SW480 (cell line): ENCODE data around the gene TRPV5.

ENCODE experiments used
- DNase-seq: peaks from one replicate; pipeline ENCODE4 v3.0.0-alpha.2; 2016; ENCODE audit warnings: low spot score

TRPV5 gene

DNA sequence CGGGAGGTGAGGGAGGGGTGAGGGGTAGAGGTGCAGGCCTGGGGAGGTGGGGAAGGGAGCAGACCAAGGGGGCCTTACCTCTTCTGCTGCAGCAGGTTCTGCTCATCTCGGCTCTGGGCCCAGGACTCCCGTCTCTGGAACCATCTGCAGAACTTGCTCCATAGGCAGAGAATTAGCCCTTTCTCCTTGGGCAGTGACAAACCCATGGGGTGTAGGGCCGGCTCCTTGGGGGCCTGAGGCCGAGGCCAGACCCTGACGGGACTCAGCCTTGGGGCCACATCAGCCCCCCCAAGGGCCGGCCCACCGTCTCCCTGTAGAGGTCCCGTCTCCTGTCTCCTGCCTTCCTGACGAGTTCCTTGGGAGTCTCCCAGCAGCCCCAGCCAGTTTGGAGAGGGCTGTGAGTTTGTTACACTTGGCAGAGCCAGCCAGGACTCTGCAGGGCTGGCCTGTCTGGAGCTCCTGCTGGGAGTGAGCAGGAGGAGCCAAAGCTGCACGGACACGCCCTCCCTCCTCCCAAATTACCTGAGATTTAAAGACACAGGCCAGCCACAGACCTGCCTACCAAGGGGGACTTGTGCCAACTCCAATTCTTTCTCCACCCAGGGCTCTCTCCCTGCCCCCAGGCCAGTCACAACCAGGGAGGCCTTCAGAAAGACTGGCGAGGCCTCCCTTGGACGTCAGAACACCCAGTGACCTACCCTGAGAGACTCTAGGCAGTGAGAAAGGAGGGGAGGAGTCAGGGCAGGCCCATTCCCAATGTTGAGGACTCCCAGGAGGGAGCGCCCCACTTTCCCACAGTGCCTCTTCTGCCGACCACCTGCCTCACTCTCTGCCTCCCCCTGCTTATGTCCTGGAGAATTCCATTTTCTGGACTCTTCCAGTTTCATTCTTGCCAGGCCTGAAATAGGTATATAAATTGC, 48.0 kb downstream of the TRPV5 start, which contains the start of gene TRPV6:
TRPV6 (minus strand) TSS at position 435 of the 920 bp plus-strand sequence.
- DNase-seq, result peak; percentile 71

DNA sequence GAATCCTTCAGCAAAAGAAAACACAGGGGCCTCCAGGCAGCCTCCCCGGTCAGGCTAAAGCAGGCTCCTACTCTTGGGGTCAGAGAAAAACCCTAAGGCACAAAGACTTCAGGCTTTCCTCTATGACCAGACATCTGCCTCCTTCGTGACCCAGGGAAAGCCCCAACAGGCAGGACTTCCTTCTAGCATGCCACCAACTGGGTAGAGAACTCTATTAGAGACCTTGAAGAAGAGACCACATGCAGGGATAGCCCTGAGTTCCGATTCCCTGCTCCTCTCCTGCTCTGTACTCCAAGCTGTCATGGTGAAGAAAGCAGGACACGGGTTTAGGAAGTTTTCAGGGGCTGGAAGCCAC, 49.3 kb downstream of the TRPV5 start:
- DNase-seq, result no peak

DNA sequence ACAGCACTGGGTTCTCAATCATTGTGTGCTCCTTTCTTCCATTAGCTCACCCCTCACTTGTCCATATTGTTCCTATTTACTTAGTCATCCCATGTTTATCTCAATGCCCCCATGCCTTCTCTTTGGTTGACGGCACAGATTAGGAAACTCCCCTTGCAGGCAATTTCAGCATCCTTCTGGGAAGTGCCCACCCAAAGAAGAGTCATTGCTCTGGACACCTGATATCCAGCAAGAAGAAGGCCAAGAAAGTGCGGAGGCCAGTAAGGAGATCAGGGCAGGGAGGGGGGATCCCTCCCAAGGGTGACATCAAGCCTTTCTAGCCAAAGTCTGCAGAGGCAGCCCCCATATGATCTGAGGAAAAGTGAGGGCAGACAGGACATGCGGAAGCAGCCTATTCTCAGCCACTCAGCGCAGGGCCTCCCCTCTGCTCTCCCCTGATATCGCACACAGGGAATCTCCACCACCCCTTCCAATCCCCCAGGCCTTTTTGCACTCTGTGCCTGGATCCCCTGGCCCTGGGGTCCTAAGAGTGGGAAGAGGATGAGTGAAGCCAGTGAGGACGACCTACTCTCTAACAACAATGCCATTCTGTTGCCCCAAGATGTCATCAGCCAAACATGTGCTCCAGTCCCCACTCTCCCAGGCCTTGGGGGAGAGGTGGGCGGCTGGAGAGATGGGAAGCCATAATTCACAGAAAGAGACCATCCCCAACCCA, 49.8 kb downstream of the TRPV5 start:
- DNase-seq, result peak; percentile 39

DNA sequence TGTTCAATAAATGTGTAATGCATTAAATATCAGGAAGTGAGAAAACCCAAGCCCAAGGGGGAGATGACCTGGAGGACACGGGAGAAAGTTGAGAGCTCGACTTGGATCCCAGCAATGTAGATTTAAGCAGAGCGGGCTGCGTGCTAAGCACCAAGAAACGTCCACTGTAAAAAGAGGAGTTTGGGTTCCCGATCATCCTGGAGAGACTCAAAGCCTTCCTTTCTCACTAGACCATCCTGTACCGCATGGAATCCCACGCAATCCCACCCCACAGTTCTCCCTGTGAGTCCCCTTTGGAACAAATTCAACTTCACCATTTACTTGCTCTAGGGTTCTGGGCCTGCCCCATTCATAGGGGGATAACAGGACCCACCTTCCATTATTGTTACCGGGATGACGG, 50.4 kb downstream of the TRPV5 start:
- no peak for DNase-seq

DNA sequence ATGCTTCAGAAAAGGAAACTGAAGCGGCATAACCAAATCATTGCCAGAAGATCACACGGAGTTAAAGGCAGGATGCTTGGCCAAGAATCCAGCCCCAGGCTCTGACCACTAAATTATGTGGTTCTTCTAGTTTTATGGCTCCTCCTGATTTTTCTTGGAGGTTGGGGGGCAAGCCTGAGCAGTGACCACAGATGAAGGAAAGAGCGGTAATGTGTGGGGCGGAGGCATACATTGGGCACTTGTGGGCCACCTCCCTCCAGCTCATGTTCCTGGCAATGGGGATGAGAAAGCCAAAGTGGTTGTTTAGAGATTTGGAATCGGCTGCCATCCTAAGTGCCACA, 51.2 kb downstream of the TRPV5 start:
- DNase-seq, result no peak

DNA sequence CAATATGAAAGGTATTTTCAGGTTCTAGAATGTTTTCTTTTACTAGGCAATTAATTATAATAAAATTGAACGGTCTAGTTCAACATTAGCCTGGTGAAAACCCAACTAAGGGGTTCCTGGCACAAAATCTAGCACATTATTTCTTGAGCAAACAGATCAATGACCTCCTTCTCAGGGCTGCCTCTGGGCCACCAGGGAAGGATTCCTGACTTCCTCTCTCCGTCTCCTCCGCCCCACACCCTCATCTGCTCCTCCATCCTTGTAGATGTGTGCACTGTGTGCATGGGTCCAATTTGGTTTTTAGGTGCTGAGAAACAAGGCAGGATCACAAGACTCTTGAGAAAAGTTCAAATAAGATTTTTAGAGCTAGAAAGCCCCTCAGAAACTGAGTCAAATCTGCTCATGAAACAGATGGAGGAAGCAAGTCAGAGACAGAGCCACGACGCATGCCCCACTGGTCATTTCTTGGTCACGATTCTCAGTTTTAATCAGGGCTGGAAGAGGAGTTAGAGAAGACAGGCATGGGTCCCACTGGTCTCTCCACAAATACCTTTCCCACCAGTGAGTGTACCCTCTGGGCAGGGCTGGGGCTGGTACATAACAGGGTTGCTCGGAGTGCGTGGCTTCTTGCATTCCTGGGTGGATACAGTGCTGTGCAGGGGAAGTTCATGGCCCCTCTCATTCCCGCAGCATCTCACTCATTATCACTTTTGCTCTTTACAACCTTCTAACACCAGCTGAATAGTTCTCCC, 51.8 kb downstream of the TRPV5 start:
- DNase-seq, result no peak

DNA sequence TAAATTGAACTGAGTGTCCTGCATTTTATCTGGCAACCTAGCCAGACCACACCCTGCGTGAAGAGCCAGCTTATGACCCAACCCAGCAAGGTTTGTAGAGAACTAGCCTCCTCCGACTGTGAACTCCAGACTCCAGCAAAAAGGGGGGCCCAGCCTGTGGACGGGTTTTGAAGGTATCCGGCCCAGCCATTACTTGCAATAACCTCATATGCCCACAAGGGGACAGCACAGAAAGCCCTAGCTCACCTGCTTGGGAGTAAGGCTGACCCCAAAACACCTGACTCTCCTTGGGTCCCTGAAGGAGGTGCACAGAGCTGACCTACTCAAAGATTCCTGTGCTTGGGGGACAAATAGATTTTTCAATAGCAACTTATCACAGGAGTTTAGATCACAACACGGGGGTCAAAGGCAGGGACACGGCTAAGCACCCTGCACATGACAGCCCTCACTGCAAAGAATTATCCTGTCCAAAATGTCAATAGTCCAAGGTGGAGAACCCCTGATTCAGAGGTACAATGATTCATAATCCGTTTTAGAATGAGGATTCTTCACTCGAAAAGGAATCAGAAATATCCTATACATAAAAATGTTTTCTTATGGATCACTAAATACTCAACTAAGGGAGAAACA, 52.6 kb downstream of the TRPV5 start:
- DNase-seq, result no peak

DNA sequence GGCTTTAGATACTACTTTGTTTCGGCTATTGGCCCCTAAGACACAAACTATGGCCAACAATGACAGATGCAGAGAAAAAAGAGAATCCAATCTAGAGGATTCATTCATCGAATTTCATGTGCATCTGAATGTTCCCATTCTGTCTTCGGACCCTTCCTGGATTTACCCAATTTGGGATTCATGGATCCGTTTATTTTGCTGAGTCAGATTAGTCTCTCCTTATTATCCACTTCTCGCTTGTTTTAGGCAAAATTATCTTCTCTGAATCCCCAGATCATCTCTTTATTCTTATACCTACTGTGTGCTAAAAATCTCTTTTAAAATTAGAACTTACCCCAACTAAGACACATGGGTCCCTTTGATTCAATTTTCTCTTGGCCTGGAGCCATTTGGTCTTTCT, 54.5 kb downstream of the TRPV5 start:
- DNase-seq, result no peak

DNA sequence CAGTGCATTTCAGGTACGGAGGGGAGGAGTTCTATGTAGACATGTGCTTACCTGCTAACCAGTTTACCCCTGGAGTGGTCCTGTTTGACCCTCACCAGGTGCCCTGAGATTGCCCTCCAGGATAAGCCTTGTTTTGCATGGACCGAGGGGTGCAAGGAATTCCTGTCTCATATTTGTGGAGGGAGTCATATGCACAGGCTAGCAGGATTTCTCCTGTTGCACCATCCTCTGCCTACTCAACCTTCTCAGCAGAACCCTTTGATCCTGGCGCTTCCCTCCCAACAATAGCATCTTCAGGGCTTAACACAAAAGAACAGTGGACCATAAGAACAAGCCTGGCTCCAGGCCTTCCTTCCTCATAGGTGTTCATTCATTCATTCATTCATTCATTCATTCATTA, 55.2 kb downstream of the TRPV5 start:
- DNase-seq, result peak; percentile 68

DNA sequence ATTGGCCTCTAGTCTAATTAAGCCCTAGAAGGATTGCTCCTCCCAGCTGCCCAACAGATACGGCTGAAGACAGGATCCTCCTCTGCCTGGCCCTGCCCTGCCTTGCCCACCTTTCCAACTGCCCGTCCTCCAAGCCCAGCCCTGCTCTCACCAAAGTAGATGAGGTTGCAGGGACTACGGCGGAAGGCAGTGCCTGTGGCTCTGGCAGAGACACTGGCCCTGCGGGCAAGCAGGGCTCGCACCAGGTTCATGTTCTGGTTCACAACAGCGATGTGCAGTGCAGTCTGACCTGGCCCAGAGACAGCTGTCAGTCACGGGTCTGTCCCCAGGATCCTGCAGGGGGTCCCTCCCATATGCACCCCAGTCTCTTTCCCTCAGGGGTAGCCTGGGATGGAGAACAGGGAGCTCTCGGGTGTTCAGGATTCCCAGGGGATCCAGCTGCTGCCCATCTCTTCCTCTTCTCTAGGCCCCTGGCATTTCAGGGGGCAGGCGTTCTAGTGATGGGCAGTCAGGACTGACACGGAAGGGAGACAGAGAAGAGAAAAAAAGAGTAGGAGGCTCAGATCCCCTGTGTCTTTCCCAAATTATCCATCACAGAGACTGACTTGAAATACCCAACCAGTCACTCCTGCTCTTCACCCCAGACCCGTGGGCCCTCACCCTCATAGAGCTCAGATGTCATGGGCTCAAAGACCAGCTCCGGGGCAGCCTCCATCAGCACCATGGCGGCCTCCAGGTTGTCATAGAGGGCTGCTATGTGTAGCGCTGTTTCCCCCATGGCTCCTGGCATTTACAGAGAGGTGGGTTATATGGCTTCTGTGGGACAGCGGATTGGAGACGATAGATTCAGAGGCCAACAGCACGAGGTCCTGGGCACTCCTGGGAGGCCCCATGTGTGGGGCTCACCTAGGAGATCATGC, 56.3 kb downstream of the TRPV5 start:
- no peak for DNase-seq

DNA sequence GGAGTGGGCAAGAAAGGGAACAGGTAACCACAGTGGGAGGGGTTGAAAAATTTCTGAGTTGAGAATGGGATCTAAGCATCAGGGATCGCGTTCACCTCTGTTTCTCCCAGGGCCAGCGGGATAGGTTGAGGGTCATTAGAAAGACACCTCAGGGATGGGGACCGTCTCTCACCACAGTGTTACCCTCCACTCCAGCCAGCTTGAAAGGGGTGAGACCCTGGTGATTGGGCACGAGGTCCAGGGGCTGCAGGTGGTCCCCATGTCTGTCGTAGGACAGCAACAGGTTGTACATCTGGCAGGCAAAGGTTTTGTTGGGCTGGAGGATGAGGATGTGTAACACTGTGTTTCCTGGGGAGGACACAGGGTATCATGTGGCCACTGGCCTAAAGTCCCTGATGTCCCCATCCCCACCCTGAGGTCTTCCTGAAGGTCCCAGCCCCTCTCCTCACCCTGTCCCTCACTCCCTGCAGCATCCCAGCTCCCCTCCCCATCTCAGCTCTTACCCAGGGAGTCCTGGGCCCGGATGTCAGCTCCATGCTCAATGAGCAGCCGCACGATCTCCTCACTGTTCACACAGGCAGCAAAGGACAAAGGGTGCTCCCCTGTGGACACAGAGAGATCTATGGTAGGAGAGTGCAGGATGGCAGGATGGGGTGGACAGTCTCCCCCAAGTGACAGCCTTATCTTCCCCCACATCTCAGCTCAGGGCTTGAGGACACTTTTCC, 57.1 kb downstream of the TRPV5 start:
- DNase-seq, result no peak

DNA sequence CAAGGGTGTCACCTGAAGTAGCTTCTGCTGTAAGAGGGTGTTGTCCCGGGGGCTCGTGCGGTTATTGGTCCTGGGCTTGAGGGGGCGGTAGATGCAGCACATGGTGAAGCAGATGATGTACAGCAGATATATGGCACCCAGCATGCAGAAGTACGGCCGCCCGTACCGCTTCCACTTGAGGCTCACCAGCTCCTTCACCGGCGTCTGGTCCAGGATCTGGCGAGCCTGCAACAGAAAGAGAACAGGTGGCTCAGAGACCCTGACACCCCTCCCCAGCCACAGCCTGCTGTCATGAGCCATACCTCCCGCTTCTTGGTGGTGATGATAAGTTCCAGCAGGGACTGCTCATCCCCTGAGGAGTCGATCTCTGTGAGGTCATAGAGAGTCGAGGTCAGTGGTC, 58.1 kb downstream of the TRPV5 start:
- no peak for DNase-seq

DNA sequence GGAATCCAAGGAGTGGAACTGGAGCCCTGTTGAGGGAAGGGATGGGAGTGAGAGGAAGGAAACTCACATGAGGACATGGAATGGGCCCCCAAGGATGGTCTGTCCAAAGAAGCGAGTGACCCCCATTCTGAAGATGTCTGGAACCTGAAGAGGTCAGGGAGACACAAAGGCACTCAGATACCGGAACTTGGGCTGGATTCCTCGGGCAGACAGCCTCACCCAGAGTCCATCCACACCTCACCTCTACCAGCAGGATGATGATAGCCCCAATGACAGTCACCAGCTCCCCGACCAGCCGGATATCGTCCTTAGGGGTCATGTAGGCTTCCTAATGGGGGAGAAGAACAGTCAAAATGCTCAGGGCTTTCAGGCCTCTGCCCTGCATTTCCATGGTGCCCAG, 58.7 kb downstream of the TRPV5 start:
- no peak for DNase-seq

DNA sequence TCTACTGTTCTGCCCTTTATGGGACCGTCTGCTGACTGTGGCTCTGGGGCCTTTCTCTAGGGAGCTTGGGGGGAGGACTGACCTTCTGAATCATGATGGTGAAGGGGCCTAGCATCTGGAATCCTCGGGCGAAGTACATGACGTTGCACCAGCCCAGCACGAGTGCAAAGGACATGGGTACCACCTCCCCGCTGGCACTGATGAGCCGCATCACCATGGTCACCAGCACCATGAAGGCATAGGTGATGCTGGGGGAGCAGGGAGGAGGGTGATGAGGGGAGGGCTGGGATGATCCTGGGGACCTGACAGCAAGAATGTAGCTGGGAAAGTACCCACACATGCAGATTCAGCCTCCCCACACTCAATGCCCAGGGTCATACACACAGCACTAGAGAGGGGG, 59.1 kb downstream of the TRPV5 start:
- no peak for DNase-seq

DNA sequence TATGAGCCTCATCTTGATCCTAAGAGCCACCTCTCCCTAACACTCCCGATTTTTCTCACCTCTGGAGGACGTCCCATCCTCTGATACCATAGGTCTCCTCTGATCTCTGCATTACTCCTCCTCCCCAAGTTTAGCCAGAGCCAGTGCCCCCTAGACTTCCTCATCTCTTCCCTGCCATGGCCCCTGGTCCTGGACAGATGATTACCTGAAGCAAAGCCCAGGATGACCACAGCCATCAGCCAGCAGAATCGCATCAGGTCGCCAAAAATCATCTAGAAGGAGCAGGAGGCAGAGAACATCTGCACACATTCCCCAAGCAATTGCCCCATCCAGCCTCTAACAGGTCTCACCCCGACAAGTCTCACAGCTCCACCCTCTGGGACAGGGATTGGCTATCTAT, 59.7 kb downstream of the TRPV5 start:
- no peak for DNase-seq

DNA sequence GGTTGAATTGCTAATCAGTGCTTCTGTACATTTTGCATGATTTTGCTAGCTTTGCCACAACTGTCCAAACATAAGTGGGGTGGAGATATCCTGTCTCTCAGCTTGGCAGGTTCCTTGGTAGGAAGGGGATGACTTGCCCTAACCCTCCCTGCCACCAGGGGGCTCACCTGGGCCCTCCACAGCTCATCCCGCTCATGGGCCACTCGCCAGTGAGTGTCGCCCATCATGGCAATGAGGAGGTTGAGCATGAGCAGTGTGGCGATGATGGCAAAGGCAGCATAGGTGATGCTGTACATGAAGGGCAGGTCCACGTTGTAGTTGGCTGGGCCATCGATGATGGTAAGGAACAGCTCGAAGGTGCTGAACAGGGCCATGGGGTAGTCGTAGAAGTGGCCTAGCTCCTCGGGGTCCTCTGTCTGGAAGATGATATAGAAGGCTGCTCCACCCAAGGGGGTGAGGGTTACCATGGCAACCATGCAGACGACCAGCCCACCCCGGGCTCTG, 60.2 kb downstream of the TRPV5 start:
- DNase-seq, result peak; percentile 23

DNA sequence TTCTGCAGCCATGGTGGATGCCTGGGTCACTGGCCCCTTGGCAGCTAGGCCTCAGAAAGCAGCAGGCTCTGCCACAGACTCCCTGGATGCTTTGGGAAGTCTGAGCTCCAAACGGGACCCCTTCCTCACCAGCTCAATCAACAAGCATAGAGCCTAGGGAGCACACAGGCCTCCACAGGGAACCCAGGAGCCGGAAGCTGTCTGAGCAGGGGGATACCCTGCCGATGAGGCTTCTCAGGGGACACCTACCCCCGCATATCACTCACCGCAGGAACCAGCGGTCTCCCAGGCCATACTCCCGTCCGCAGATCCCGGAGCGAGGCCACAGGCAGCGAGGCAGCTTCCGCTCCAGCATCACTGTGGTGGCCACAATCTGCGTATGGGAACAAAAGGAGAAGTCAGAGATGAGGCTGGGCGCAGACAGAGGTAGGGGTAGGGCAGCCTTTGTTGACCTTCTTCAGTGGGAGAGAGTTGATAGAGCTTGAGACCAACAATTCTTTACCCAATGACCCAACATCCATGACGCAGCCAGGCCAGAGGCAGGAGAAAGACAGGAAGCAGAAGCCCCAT, 61.4 kb downstream of the TRPV5 start:
- no peak for DNase-seq

DNA sequence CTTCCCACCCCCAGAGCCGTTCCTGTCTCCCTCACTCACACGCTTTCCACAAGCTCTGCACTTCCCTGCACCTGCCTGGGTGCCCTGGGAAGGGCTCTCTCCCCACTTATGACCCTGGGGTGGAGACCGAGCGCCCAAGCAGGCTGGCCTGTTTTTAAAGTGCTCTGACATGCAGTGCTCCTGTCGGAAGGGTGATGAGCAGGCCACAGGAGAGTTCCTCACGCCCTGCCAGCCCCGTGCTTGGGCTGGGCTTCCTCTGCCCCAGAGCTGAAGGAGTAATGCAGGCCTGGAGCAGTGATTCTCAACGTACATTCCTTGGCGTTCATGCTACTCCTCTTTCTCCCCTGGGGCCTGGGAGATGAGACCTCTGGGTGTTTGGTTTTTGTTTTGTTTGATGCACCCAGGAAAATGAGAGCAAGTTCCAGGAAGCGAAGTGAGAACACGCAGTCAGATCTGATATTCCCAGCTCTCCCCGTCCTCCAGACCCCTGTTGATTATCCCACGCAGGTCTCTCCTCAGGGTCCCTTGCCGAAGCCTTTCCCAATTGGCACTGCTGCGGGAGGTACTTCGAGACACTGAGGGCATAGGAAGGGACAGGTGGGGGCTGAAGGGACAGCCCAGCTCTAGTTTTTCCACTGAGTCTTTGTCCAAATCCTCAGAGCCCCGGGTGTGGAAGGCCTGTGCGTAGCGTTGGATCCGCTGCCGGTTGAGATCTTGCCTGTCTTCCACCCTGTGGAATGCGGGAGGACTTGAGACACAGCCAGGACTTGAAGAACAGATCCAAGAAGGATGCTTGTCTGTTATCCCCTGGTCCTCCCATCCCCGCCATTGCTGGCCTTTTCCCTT, 62.1 kb downstream of the TRPV5 start:
- no peak for DNase-seq
